Measurements from ENCODE around the gene CLDN9.

The CLDN9 gene

DNA sequence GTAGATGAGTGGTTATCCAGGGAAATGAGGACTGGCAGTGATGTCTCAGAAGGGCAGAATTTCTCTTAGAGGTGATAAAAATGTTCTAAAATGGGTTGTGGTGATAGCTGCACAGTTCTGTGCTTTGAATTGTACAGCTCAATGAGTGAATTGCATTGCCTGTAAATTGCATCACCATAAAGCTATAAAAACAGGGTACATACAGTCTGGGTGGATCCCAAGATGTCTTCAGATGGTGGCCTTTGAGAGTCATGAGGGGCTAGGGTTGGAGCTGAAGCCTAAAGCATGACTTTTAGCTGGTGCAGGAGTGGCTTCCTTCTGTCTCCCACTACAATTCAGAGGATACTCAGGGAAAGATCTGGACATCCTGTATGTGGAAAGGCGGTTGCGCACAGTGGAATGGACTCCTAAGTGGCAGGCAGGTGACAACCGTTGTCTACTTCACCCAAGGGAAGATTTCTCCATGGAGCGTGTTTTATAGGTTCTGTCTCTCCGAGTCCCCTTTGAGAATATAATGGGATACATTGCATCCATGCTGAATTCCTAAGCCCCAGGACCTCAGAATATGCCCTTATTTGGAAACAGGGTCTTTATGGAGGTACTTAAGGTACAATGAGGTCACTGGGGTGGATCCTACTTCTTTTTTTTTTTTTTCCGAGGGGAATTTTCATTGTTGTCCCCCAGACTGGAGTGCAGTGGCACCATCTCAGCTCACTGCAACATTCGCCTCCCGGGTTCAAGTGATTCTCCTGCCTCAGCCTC, 51.1 kb downstream of the CLDN9 start:
- Histone ChIP-seq H3K79me2 (ENCODE audit: control insufficient read depth, low read length) (no peaks in the 10 kb centered on the region), H3K9me3 (ENCODE audit: control insufficient read depth, insufficient read depth, low read length) (no peaks in the 10 kb centered on the region), H3K4me2 (ENCODE audit: low read length) (no peak overlapping the region), H3K27me3 (ENCODE audit: control insufficient read depth, low read length) (no peaks in the 10 kb centered on the region), H3K4me3 (ENCODE audit: low read length) (no peak overlapping the region), H3K27ac (ENCODE audit: low read depth, low read length) (no peak overlapping the region), H3F3A (ENCODE audit: control insufficient read depth, insufficient read depth) (no peaks in the 10 kb centered on the region), H3K36me3 (ENCODE audit: control insufficient read depth, low read length) (no peaks in the 10 kb centered on the region), H3K4me1 (ENCODE audit: control insufficient read depth, low read length) (peaks cover 5% of the 10 kb centered on the region), H3K9me2 (replicated peaks; ENCODE audit: control insufficient read depth, low read length) (no peaks in the 10 kb centered on the region), H4K20me1 (ENCODE audit: control insufficient read depth, insufficient read depth, low read depth, low read length) (no peaks in the 10 kb centered on the region)
- TF ChIP-seq, protein P1, sequence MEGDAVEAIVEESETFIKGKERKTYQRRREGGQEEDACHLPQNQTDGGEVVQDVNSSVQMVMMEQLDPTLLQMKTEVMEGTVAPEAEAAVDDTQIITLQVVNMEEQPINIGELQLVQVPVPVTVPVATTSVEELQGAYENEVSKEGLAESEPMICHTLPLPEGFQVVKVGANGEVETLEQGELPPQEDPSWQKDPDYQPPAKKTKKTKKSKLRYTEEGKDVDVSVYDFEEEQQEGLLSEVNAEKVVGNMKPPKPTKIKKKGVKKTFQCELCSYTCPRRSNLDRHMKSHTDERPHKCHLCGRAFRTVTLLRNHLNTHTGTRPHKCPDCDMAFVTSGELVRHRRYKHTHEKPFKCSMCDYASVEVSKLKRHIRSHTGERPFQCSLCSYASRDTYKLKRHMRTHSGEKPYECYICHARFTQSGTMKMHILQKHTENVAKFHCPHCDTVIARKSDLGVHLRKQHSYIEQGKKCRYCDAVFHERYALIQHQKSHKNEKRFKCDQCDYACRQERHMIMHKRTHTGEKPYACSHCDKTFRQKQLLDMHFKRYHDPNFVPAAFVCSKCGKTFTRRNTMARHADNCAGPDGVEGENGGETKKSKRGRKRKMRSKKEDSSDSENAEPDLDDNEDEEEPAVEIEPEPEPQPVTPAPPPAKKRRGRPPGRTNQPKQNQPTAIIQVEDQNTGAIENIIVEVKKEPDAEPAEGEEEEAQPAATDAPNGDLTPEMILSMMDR (IDR thresholded peaks at IDR 0.05; ENCODE audit: low read depth, low read length, poor library complexity, severe bottlenecking) = no peak
- no peak for TF ChIP-seq EZH2phosphoT487 (IDR thresholded peaks at IDR 0.05; ENCODE audit: borderline replicate concordance, low read length)
